ENCODE measurements around the gene FOLR3.
"Not testable (repeated sequence)": the region's sequence is repeated elsewhere in the genome, so short reads cannot be mapped to it uniquely, and the experiment has no call there.

FOLR3 gene

GRCh38 chr11:72135473-72135872 lies at the start of gene FOLR3:
FOLR3 (plus strand) TSS chr11:72135725; CDS start chr11:72135953, 228 bp downstream.
- not testable (repeated sequence) for DNase-seq (ENCODE audit: low read depth in 2 of 2)

- no peak for DNase-seq (ENCODE audit: low read depth in 2 of 2)
These were observed 47.3 kb upstream of the FOLR3 start for GRCh38 chr11:72088076-72088808.

GRCh38 chr11:72091292-72091691 lies 44.2 kb upstream of the FOLR3 start:
- no peak for DNase-seq (ENCODE audit: low read depth in 2 of 2)

GRCh38 chr11:72098741-72099140 lies 36.8 kb upstream of the FOLR3 start:
- no peak for DNase-seq (ENCODE audit: low read depth in 2 of 2)

- DNase-seq (ENCODE audit: low read depth in 2 of 2): no peak
These were observed 35.5 kb upstream of the FOLR3 start for GRCh38 chr11:72100009-72100408.

- no peak for DNase-seq (ENCODE audit: low read depth in 2 of 2)
These were observed 35.1 kb upstream of the FOLR3 start for GRCh38 chr11:72100462-72100861.

GRCh38 chr11:72102162-72102561 lies 33.4 kb upstream of the FOLR3 start:
- no peak for DNase-seq (ENCODE audit: low read depth in 2 of 2)

GRCh38 chr11:72102631-72102945 lies 32.9 kb upstream of the FOLR3 start:
- DNase-seq (ENCODE audit: low read depth in 2 of 2): no peak

- DNase-seq (ENCODE audit: low read depth in 2 of 2): peak; percentile 98
These were observed 32.4 kb upstream of the FOLR3 start, which contains the start of gene LAMTOR1 for GRCh38 chr11:72102946-72103753. LAMTOR1 (minus strand) TSS chr11:72103297; CDS start chr11:72103224, 73 bp downstream.

- no peak for DNase-seq (ENCODE audit: low read depth in 2 of 2)
These were observed 31.8 kb upstream of the FOLR3 start for GRCh38 chr11:72103754-72104167.

- DNase-seq (ENCODE audit: low read depth in 2 of 2): no peak
These were observed 29.6 kb upstream of the FOLR3 start, which contains the start of gene TOMT for GRCh38 chr11:72105888-72106287. TOMT (plus strand) TSS chr11:72105924; CDS start chr11:72105952, 28 bp downstream.

- no peak for DNase-seq (ENCODE audit: low read depth in 2 of 2)
These were observed 24.0 kb upstream of the FOLR3 start for GRCh38 chr11:72111300-72112142.

GRCh38 chr11:72112143-72112977 lies 23.2 kb upstream of the FOLR3 start, which contains the start of gene ANAPC15:
ANAPC15 (minus strand) TSS chr11:72112695; CDS start chr11:72111276, 1,419 bp downstream.
- peak; percentile 100 for DNase-seq (ENCODE audit: low read depth in 2 of 2)

- no peak for DNase-seq (ENCODE audit: low read depth in 2 of 2)
These were observed 22.3 kb upstream of the FOLR3 start for GRCh38 chr11:72112978-72113808.

GRCh38 chr11:72114570-72114969 lies 21.0 kb upstream of the FOLR3 start:
- DNase-seq (ENCODE audit: low read depth in 2 of 2): no peak

- no peak for DNase-seq (ENCODE audit: low read depth in 2 of 2)
These were observed 19.3 kb upstream of the FOLR3 start for GRCh38 chr11:72116019-72116755.

- no peak for DNase-seq (ENCODE audit: low read depth in 2 of 2)
These were observed 16.3 kb upstream of the FOLR3 start for GRCh38 chr11:72119198-72119597.

- DNase-seq (ENCODE audit: low read depth in 2 of 2): no peak
These were observed 14.6 kb upstream of the FOLR3 start for GRCh38 chr11:72120930-72121329.

GRCh38 chr11:72122607-72123006 lies 12.9 kb upstream of the FOLR3 start:
- DNase-seq (ENCODE audit: low read depth in 2 of 2): no peak
